Measurements from ENCODE around the gene HOPX. TPM values are rescaled to one million over a fixed set of nuclear protein-coding genes. Genes with fewer than 3 reads are reported as not detected.
"Not testable (repeated sequence)": the region's sequence is repeated elsewhere in the genome, so short reads cannot be mapped to it uniquely, and the experiment has no call there.

Gene HOPX
- 2.7 to 3.3 TPM (median 3.1 TPM) in 3 replicates for total RNA-seq

- peaks cover 16% of the 10 kb centered on the region for H3K4me1 Mint-ChIP-seq
- H3K27me3 Mint-ChIP-seq (ENCODE audit: low read depth): peaks cover 19% of the 10 kb centered on the region
- no peaks in the 10 kb centered on the region for H3K9me3 Mint-ChIP-seq
- H3K4me3 Mint-ChIP-seq: no peak within 1 kb of the TSS
- no peak for TF ChIP-seq CTCF (IDR thresholded peaks at IDR 0.05; ENCODE audit: unreplicated experiment)
- DNase-seq (ENCODE audit: low spot score in 2 of 2, unreplicated experiment in 2 of 2): no peak
- no peak within 1 kb of the TSS for H3K27ac Mint-ChIP-seq
- no peaks in the 10 kb centered on the region for H3K36me3 Mint-ChIP-seq
These were observed at the start of gene HOPX for GRCh38 chr4:56681158-56681852. TSS of gene HOPX (minus strand) at chr4:56681296. CDS start at chr4:56657816, 23,480 bp downstream.

GRCh38 chr4:56730097-56730496, 49.0 kb upstream of the HOPX start:
- Mint-ChIP-seq H3K27ac (no peak overlapping the region), H3K27me3 (ENCODE audit: low read depth) (no peaks in the 10 kb centered on the region), H3K4me3 (no peak overlapping the region), H3K9me3 (no peaks in the 10 kb centered on the region), H3K36me3 (no peaks in the 10 kb centered on the region), H3K4me1 (peaks cover 4% of the 10 kb centered on the region)
- TF ChIP-seq CTCF (IDR thresholded peaks at IDR 0.05; ENCODE audit: unreplicated experiment): no peak
- no peak for DNase-seq (ENCODE audit: low spot score in 2 of 2, unreplicated experiment in 2 of 2)

- Mint-ChIP-seq H3K4me1 (peaks cover 4% of the 10 kb centered on the region), H3K27ac (no peak overlapping the region), H3K4me3 (no peak overlapping the region), H3K36me3 (no peaks in the 10 kb centered on the region), H3K9me3 (no peaks in the 10 kb centered on the region), H3K27me3 (ENCODE audit: low read depth) (no peaks in the 10 kb centered on the region)
- no peak for DNase-seq (ENCODE audit: low spot score in 2 of 2, unreplicated experiment in 2 of 2)
- TF ChIP-seq CTCF (IDR thresholded peaks at IDR 0.05; ENCODE audit: unreplicated experiment): no peak
These were observed 47.4 kb upstream of the HOPX start for GRCh38 chr4:56728512-56728911.

GRCh38 chr4:56727150-56727549, 46.1 kb upstream of the HOPX start:
- no peak for TF ChIP-seq CTCF (IDR thresholded peaks at IDR 0.05; ENCODE audit: unreplicated experiment)
- no peaks in the 10 kb centered on the region for H3K27me3 Mint-ChIP-seq (ENCODE audit: low read depth)
- H3K4me3 Mint-ChIP-seq: no peak overlapping the region
- DNase-seq (ENCODE audit: low spot score in 2 of 2, unreplicated experiment in 2 of 2): no peak
- H3K27ac Mint-ChIP-seq: no peak overlapping the region
- peaks cover 2% of the 10 kb centered on the region for H3K4me1 Mint-ChIP-seq
- no peaks in the 10 kb centered on the region for H3K36me3 Mint-ChIP-seq
- H3K9me3 Mint-ChIP-seq: no peaks in the 10 kb centered on the region

GRCh38 chr4:56726593-56726992, 45.5 kb upstream of the HOPX start:
- not testable (repeated sequence) for DNase-seq (ENCODE audit: low spot score in 2 of 2, unreplicated experiment in 2 of 2); H3K27me3 Mint-ChIP-seq (ENCODE audit: low read depth); H3K4me1 Mint-ChIP-seq

GRCh38 chr4:56723659-56724230, 42.6 kb upstream of the HOPX start:
- H3K27ac Mint-ChIP-seq: no peak overlapping the region
- TF ChIP-seq CTCF (IDR thresholded peaks at IDR 0.05; ENCODE audit: unreplicated experiment): no peak
- H3K9me3 Mint-ChIP-seq: no peaks in the 10 kb centered on the region
- H3K36me3 Mint-ChIP-seq: no peaks in the 10 kb centered on the region
- H3K4me3 Mint-ChIP-seq: no peak overlapping the region
- H3K4me1 Mint-ChIP-seq: peaks cover 2% of the 10 kb centered on the region
- no peaks in the 10 kb centered on the region for H3K27me3 Mint-ChIP-seq (ENCODE audit: low read depth)
- no peak for DNase-seq (ENCODE audit: low spot score in 2 of 2, unreplicated experiment in 2 of 2)

More at GRCh38 chr4:56726593-56726992, 45.5 kb upstream of the HOPX start:
- not testable (repeated sequence) for H3K4me3 Mint-ChIP-seq, H3K36me3 Mint-ChIP-seq, H3K9me3 Mint-ChIP-seq, H3K27ac Mint-ChIP-seq

Measured in mesothelial cell of epicardium (in vitro differentiated cells).